Measurements from ENCODE around the gene FAM83B. TPM values are rescaled to one million over a fixed set of nuclear protein-coding genes. Genes with fewer than 3 reads are reported as not detected.

FAM83B gene
- total and polyA plus RNA-seq, 10 of the 15 experiments (the other 5 are each of a cell fraction or from before 2014, with no cell fraction given) = 0.05 TPM; not detected in 9

- RAD21 ChIA-PET (ENCODE audit: unreplicated experiment) = no interaction called here
- BruUV-seq (replicated peaks) = no TSS peak
Measured at GRCh38 chr6:54970337-54970736, 123.8 kb downstream of the FAM83B start.

More at GRCh38 chr6:54970337-54970736, 123.8 kb downstream of the FAM83B start:
- ATAC-seq (no peak), FAIRE-seq (no peak), DNase-seq (ENCODE audit: low read depth, low spot score) (no peak)
- intact Hi-C loops (cut with micrococcal nuclease; ENCODE audit: unreplicated experiment) = no loop called here
- Histone ChIP-seq H3K4me3 (no peak overlapping the region), H3K27me3 (replicated peaks in 1 of 2; ENCODE audit: control insufficient read depth in 2 of 2, insufficient read depth in 2 of 2, low read length in 1 of 2) (no peaks in the 10 kb centered on the region), H3K9ac (ENCODE audit: control insufficient read depth, insufficient read depth, low read length) (no peak overlapping the region), H4K20me1 (ENCODE audit: control insufficient read depth, insufficient read depth) (no peaks in the 10 kb centered on the region), H2AFZ (ENCODE audit: control insufficient read depth, low read depth, low read length) (no peak overlapping the region), H3K27ac (ENCODE audit: control insufficient read depth, insufficient read depth) (no peak overlapping the region), H3K4me1 (ENCODE audit: control insufficient read depth, insufficient read depth, low read length) (no peaks in the 10 kb centered on the region), H3K36me3 (ENCODE audit: control insufficient read depth in 2 of 2, insufficient read depth in 2 of 2, low read length in 1 of 2) (no peaks in the 10 kb centered on the region), H3K9me3 (replicated peaks; ENCODE audit: control insufficient read depth, insufficient read depth, low read length) (no peaks in the 10 kb centered on the region), H3K79me2 (ENCODE audit: control insufficient read depth, insufficient read depth, low read length) (no peaks in the 10 kb centered on the region), H3K4me2 (ENCODE audit: control insufficient read depth, insufficient read depth) (no peak overlapping the region)
- CTCF ChIA-PET = interaction anchor here (0.8 kb wide), 1 partner anchor 480 kb away, joined by 3 read pairs; no protein-coding TSS in a partner anchor
- POLR2A ChIA-PET = no interaction called here
- TF ChIP-seq SIX5 (IDR thresholded peaks at IDR 0.05; ENCODE audit: low read depth, low read length, severe bottlenecking) (no peak), E2F4 (IDR thresholded peaks at IDR 0.05; ENCODE audit: low read depth, low read length) (no peak), NKRF (conservative IDR thresholded peaks at IDR 0.05) (no peak), KAT2A (conservative IDR thresholded peaks at IDR 0.05; ENCODE audit: control insufficient read depth, low read depth, low read length) (no peak), MTA2 (IDR thresholded peaks at IDR 0.05; ENCODE audit: low read depth) (no peak), CEBPB (IDR thresholded peaks at IDR 0.05; ENCODE audit: borderline replicate concordance in 1 of 2, low read depth in 2 of 2, low read length in 2 of 2) (no peak), CHD4 (IDR thresholded peaks at IDR 0.05) (no peak), CUX1 (IDR thresholded peaks at IDR 0.05; ENCODE audit: insufficient replicate concordance, low read depth, low read length) (no peak)
- TF ChIP-seq, protein P1, sequence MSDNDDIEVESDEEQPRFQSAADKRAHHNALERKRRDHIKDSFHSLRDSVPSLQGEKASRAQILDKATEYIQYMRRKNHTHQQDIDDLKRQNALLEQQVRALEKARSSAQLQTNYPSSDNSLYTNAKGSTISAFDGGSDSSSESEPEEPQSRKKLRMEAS (IDR thresholded peaks at IDR 0.05; ENCODE audit: low read depth, low read length) = no peak
- TF ChIP-seq, protein P2, sequence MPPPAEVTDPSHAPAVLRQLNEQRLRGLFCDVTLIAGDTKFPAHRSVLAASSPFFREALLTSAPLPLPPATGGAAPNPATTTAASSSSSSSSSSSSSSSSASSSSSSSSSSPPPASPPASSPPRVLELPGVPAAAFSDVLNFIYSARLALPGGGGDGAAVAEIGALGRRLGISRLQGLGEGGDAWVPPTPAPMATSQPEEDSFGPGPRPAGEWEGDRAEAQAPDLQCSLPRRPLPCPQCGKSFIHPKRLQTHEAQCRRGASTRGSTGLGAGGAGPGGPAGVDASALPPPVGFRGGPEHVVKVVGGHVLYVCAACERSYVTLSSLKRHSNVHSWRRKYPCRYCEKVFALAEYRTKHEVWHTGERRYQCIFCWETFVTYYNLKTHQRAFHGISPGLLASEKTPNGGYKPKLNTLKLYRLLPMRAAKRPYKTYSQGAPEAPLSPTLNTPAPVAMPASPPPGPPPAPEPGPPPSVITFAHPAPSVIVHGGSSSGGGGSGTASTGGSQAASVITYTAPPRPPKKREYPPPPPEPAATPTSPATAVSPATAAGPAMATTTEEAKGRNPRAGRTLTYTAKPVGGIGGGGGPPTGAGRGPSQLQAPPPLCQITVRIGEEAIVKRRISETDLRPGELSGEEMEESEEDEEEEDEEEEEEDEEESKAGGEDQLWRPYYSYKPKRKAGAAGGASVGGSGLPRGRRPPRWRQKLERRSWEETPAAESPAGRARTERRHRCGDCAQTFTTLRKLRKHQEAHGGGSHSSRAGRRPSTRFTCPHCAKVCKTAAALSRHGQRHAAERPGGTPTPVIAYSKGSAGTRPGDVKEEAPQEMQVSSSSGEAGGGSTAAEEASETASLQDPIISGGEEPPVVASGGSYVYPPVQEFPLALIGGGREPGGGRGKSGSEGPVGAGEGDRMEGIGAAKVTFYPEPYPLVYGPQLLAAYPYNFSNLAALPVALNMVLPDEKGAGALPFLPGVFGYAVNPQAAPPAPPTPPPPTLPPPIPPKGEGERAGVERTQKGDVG (CRISPR knock-in tag; IDR thresholded peaks at IDR 0.05) = no peak
- SMC1A ChIA-PET (ENCODE audit: uncharacterized antibody, unreplicated experiment) = no interaction called here
- WGBS (ENCODE audit: insufficient coverage, insufficient replicate concordance, low lambda C conversion rate, missing lambda C conversion rate) = 7% methylated on average over 3 of the region's 3 CpGs
- in situ Hi-C loops (cut with MboI) = no loop called here

Data from GM12878 (cell line).